Gastroesophageal sphincter (tissue), 3 donors: Measurements from ENCODE around the gene GNG12.

ENCODE experiments used
- EP300 ChIP-seq: sonication (generic); formaldehyde crosslinking; IDR thresholded peaks from one replicate; pipeline ENCODE4 v1.6.1; 2017; ENCODE audit warnings: antibody characterized with exemption, mild to moderate bottlenecking
- POLR2A ChIP-seq, 2 donors: fragments of 450-650 bp; IDR thresholded peaks; one replicate each; pipeline ENCODE4 v1.6.1; 2017; ENCODE audit warnings: antibody characterized with exemption in 2 of 2, mild to moderate bottlenecking in 2 of 2, moderate library complexity in 1 of 2
- POLR2AphosphoS5 ChIP-seq: sonication (generic); formaldehyde crosslinking; IDR thresholded peaks from one replicate; pipeline ENCODE4 v1.6.1; 2017; ENCODE audit warnings: antibody characterized with exemption
- TF ChIP-seq, protein P1 (sequence below), 4 experiments: fragments of 200-600 bp in 2 of 4; fragments of 450-650 bp in 2 of 4; sonication (generic) in 1 of 4; IDR thresholded peaks; one replicate each; pipeline ENCODE4 v1.5.1; 2017 to 2019; ENCODE audit warnings: antibody characterized with exemption in 4 of 4, mild to moderate bottlenecking in 2 of 4, moderate library complexity in 2 of 4

DNA sequence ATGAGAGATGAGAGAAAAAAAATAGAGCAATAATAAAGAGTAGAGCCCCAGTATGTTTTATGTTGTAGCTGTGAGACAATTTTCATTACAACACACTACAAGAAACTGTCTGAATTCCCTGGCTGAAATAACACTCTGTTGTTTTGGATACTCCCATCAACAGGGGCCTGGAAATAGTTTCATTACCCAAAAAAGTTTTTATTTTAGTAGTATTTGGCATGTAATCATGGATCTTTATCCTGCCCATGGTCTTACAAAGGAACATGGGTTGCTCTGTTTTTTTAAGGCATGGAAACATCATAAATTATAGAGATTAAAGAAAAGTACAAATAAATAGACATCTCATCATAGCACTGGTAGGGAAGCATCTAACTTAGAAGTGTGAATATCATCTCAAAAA is 56.3 kb downstream of the GNG12 start:
- TF ChIP-seq POLR2A (IDR thresholded peaks at IDR 0.05) (no peak), POLR2AphosphoS5 (no peak), EP300 (no peak)
- TF ChIP-seq, protein P1, sequence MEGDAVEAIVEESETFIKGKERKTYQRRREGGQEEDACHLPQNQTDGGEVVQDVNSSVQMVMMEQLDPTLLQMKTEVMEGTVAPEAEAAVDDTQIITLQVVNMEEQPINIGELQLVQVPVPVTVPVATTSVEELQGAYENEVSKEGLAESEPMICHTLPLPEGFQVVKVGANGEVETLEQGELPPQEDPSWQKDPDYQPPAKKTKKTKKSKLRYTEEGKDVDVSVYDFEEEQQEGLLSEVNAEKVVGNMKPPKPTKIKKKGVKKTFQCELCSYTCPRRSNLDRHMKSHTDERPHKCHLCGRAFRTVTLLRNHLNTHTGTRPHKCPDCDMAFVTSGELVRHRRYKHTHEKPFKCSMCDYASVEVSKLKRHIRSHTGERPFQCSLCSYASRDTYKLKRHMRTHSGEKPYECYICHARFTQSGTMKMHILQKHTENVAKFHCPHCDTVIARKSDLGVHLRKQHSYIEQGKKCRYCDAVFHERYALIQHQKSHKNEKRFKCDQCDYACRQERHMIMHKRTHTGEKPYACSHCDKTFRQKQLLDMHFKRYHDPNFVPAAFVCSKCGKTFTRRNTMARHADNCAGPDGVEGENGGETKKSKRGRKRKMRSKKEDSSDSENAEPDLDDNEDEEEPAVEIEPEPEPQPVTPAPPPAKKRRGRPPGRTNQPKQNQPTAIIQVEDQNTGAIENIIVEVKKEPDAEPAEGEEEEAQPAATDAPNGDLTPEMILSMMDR (IDR thresholded peaks at IDR 0.05): no peak
